Chondrocyte (in vitro differentiated cells): Measurements from ENCODE around the gene CFLAR. TPM values are rescaled to one million over a fixed set of nuclear protein-coding genes. Genes with fewer than 3 reads are reported as not detected.

Source experiments
- DNase-seq: peaks from one replicate; pipeline ENCODE4 v3.0.0; 2021; ENCODE audit warnings: mixed read lengths, low spot score
- H3K27ac Mint-ChIP-seq: one replicate; pipeline ENCODE4 v1.8.0; 2021; ENCODE audit warnings: mild to moderate bottlenecking, moderate library complexity, mixed read lengths; ENCODE audit not compliant: unreplicated experiment
- H3K27me3 Mint-ChIP-seq: 2 replicates; pipeline ENCODE4 v1.8.0; 2021; ENCODE audit warnings: low read depth, mixed read lengths
- H3K36me3 Mint-ChIP-seq: 2 replicates; pipeline ENCODE4 v1.8.0; 2021; ENCODE audit warnings: low read depth, mixed read lengths
- H3K4me1 Mint-ChIP-seq: 2 replicates; pipeline ENCODE4 v1.8.0; 2021; ENCODE audit warnings: low read depth, mild to moderate bottlenecking, mixed read lengths
- H3K4me3 Mint-ChIP-seq: one replicate; pipeline ENCODE4 v1.8.0; 2021; ENCODE audit warnings: mild to moderate bottlenecking, moderate library complexity, mixed read lengths; ENCODE audit not compliant: unreplicated experiment
- H3K9me3 Mint-ChIP-seq: 2 replicates; pipeline ENCODE4 v1.8.0; 2021; ENCODE audit warnings: low read depth, mixed read lengths
- CTCF ChIP-seq: fragments of 200-600 bp; sonication (generic); IDR thresholded peaks from 2 replicates; pipeline ENCODE4 v1.5.0; 2021; ENCODE audit warnings: antibody characterized with exemption, mild to moderate bottlenecking, moderate library complexity
- total RNA-seq: library from RNA; stranded (reverse); gene quantifications from 3 replicates; pipeline ENCODE4 v1.2.1, GENCODE V29; 2021

Gene CFLAR
- total RNA-seq, 1 donor from 2014 or later: 35.8 TPM

DNA sequence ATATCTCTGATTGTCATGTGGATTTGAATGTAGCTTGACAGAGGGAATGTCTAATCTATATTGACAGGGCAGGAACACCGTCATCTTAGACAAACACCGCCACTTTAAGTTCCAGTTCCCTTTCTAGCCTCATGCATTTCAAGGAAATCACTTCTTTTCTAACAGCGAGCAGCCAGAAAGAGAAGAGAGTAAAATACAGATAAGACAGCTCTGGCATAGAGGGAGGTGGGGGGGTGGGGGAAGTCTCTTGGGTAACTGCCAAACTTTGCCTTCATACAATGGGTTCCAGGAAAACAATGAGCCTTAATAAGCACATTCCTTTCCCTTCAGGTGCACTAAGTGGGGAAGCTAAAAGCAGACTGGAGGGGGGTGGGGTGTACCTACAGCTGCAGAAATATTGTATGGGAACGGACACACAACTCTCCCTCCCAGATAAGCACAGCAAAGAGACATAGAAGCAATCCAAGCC is 104.2 kb downstream of the CFLAR start:
- no peak overlapping the region for H3K4me3 Mint-ChIP-seq
- no peak for DNase-seq
- peaks cover 4% of the 10 kb centered on the region for H3K27me3 Mint-ChIP-seq
- TF ChIP-seq CTCF: no peak
- no peak overlapping the region for H3K27ac Mint-ChIP-seq
- no peaks in the 10 kb centered on the region for H3K4me1 Mint-ChIP-seq
- H3K36me3 Mint-ChIP-seq: no peaks in the 10 kb centered on the region
- no peaks in the 10 kb centered on the region for H3K9me3 Mint-ChIP-seq

GRCh38 chr2:201223089-201224073 is 107.4 kb downstream of the CFLAR start:
- no peaks in the 10 kb centered on the region for H3K9me3 Mint-ChIP-seq
- no peaks in the 10 kb centered on the region for H3K4me1 Mint-ChIP-seq
- TF ChIP-seq CTCF: no peak
- H3K27ac Mint-ChIP-seq: no peak overlapping the region
- no peak for DNase-seq
- peaks cover 7% of the 10 kb centered on the region for H3K27me3 Mint-ChIP-seq
- H3K4me3 Mint-ChIP-seq: no peak overlapping the region
- no peaks in the 10 kb centered on the region for H3K36me3 Mint-ChIP-seq

Other genes starting within 250 kb of the CFLAR start
- gene PPIL3, start 227.1 kb upstream of the CFLAR start, total RNA-seq: 34.8 to 41.2 TPM (median 37.1 TPM) in 3 replicates
- gene NIF3L1, start 226.8 kb upstream of the CFLAR start, total RNA-seq: 14.8 to 22.2 TPM (median 17.5 TPM) in 3 replicates
- gene ORC2, start 152.5 kb upstream of the CFLAR start, total RNA-seq: 19.2 to 35.6 TPM (median 19.8 TPM) in 3 replicates
- gene HYCC2, start 44.5 kb upstream of the CFLAR start, total RNA-seq: 12.0 to 18.0 TPM (median 13.4 TPM) in 3 replicates
- gene NDUFB3, start 44.2 kb upstream of the CFLAR start, total RNA-seq: 59.2 to 94.1 TPM (median 66.2 TPM) in 3 replicates
- 0.05 to 0.15 TPM in 2 of 3 replicates, not detected in the other for gene CASP10, start 67.0 kb downstream of the CFLAR start, total RNA-seq
- gene CASP8, start 144.4 kb downstream of the CFLAR start, total RNA-seq: 3.0 to 7.6 TPM (median 4.0 TPM) in 3 replicates
- gene FLACC1, start 241.2 kb downstream of the CFLAR start, total RNA-seq: 1.4 to 2.1 TPM (median 1.5 TPM) in 3 replicates